HepG2 (cell line): ENCODE results near the gene CLCC1. TPM values are rescaled to one million over a fixed set of nuclear protein-coding genes. Genes with fewer than 3 reads are reported as not detected.

Experiments used
- ADNP ChIP-seq: sonication (generic); formaldehyde crosslinking; IDR thresholded peaks from 2 replicates; pipeline ENCODE4 v1.4.0; 2020; ENCODE audit warnings: missing genetic modification reagents
- DZIP1 ChIP-seq: sonication (generic); formaldehyde crosslinking; IDR thresholded peaks from 2 replicates; pipeline ENCODE4 v1.5.0; 2020; ENCODE audit warnings: mild to moderate bottlenecking, missing genetic modification reagents
- ESRRA ChIP-seq: sonication (generic); formaldehyde crosslinking; IDR thresholded peaks from 2 replicates; pipeline ENCODE4 v1.5.1; 2020; ENCODE audit warnings: mild to moderate bottlenecking, low read depth, missing genetic modification reagents
- HDAC2 ChIP-seq: sonication (generic); formaldehyde crosslinking; IDR thresholded peaks from 2 replicates; pipeline ENCODE4 v1.4.0; 2020; ENCODE audit warnings: missing genetic modification reagents
- IKZF4 ChIP-seq: sonication (generic); formaldehyde crosslinking; IDR thresholded peaks from 2 replicates; pipeline ENCODE4 v1.5.1; 2020; ENCODE audit warnings: borderline replicate concordance, mild to moderate bottlenecking, low read depth, missing genetic modification reagents; ENCODE audit errors: not compliant biosample characterization
- MEIS1 ChIP-seq: sonication (generic); formaldehyde crosslinking; IDR thresholded peaks from 2 replicates; pipeline ENCODE4 v1.9.0; 2021; ENCODE audit warnings: mild to moderate bottlenecking, missing genetic modification reagents, moderate library complexity, borderline replicate concordance
- NR0B2 ChIP-seq: sonication (generic); formaldehyde crosslinking; IDR thresholded peaks from 2 replicates; pipeline ENCODE4 v1.4.0; 2020; ENCODE audit warnings: mild to moderate bottlenecking, missing genetic modification reagents
- SAFB2 ChIP-seq: sonication (generic); formaldehyde crosslinking; IDR thresholded peaks from 2 replicates; pipeline ENCODE4 v1.5.1; 2020; ENCODE audit warnings: missing genetic modification reagents, low read depth, mild to moderate bottlenecking, borderline replicate concordance
- SIN3A ChIP-seq: IDR thresholded peaks from 2 replicates; pipeline ENCODE4 v1.6.1; 2011; ENCODE audit warnings: low read depth, mild to moderate bottlenecking, control low read depth, low read length, borderline replicate concordance
- TSC22D2 ChIP-seq: sonication (generic); formaldehyde crosslinking; IDR thresholded peaks from 2 replicates; pipeline ENCODE4 v1.5.1; 2020; ENCODE audit warnings: missing genetic modification reagents, mild to moderate bottlenecking, borderline replicate concordance
- ZBTB14 ChIP-seq: sonication (generic); formaldehyde crosslinking; IDR thresholded peaks from 2 replicates; pipeline ENCODE4 v1.4.0; 2020; ENCODE audit warnings: missing genetic modification reagents
- ZBTB34 ChIP-seq: sonication (generic); formaldehyde crosslinking; IDR thresholded peaks from 2 replicates; pipeline ENCODE4 v1.8.0; 2022; ENCODE audit warnings: mild to moderate bottlenecking, missing genetic modification reagents
- ZFP82 ChIP-seq: sonication (generic); formaldehyde crosslinking; IDR thresholded peaks from 2 replicates; pipeline ENCODE4 v1.5.1; 2020; ENCODE audit warnings: mild to moderate bottlenecking, missing genetic modification reagents, borderline replicate concordance
- ZNF292 ChIP-seq: sonication (generic); formaldehyde crosslinking; IDR thresholded peaks from 2 replicates; pipeline ENCODE4 v1.8.1; 2022; ENCODE audit warnings: mild to moderate bottlenecking, low read depth, missing genetic modification reagents, borderline replicate concordance
- ZNF451 ChIP-seq: sonication (generic); formaldehyde crosslinking; IDR thresholded peaks from 2 replicates; pipeline ENCODE4 v1.5.0; 2020; ENCODE audit warnings: mild to moderate bottlenecking, missing genetic modification reagents
- ZNF512B ChIP-seq: sonication (generic); formaldehyde crosslinking; IDR thresholded peaks from 2 replicates; pipeline ENCODE4 v1.5.1; 2020; ENCODE audit warnings: missing genetic modification reagents, mild to moderate bottlenecking, borderline replicate concordance
- ZNF557 ChIP-seq: sonication (generic); formaldehyde crosslinking; IDR thresholded peaks from 2 replicates; pipeline ENCODE4 v1.4.0; 2020; ENCODE audit warnings: missing genetic modification reagents
- ZNF713 ChIP-seq: sonication (generic); formaldehyde crosslinking; IDR thresholded peaks from 2 replicates; pipeline ENCODE4 v1.4.0; 2020; ENCODE audit warnings: mild to moderate bottlenecking, missing genetic modification reagents
- ZNF891 ChIP-seq: sonication (generic); formaldehyde crosslinking; IDR thresholded peaks from 2 replicates; pipeline ENCODE4 v1.5.0; 2020; ENCODE audit warnings: mild to moderate bottlenecking, missing genetic modification reagents
- polyA plus RNA-seq, 8 experiments: library from polyadenylated mRNA; depleted of rRNA in 3 of 8; stranded (reverse) in 7 of 8; unstranded in 1 of 8; fragments of >200 nt; fragmentation: Illumina TruSeq in 4 of 8; extraction: Trizol in 4 of 8; gene quantifications; 2 replicates each; pipeline versions ENCODE4 v1.2.1 to v1.2.3, GENCODE V29; 2011 to 2016; ENCODE audit warnings: low read depth in 4 of 8, missing spikeins in 1 of 8, mixed read lengths in 1 of 8; ENCODE audit not compliant: insufficient read depth in 1 of 8
- total RNA-seq, 5 experiments: library from RNA; depleted of rRNA; stranded (reverse); fragments of >200 nt; fragmentation: Illumina TruSeq; extraction: Trizol; gene quantifications; 2 replicates each; pipeline ENCODE4 v1.2.3, GENCODE V29; 2016; ENCODE audit warnings: low read depth in 1 of 5

The CLCC1 gene
- total and polyA plus RNA-seq, 2 of the 13 experiments (the other 11 are each of a cell fraction or from before 2014, with no cell fraction given) = 16.0 to 25.8 TPM

GRCh38 chr1:108963052-108963686 lies at the start of gene CLCC1 (continued):
- peak; percentile 73 for TF ChIP-seq ZBTB14
- TF ChIP-seq ZFP82 (CRISPR knock-in tag) = peak; percentile 59; the same call in 1 of the 2 replicates
- TF ChIP-seq ESRRA (CRISPR knock-in tag) = no peak
- TF ChIP-seq SIN3A = peak; percentile 79; the same call in 1 of the 2 replicates
- TF ChIP-seq MEIS1 (CRISPR knock-in tag) = no peak
- no peak for TF ChIP-seq DZIP1 (CRISPR knock-in tag)
- no peak for TF ChIP-seq ZBTB34 (CRISPR knock-in tag)
- peak; percentile 67; the same call in 1 of the 2 replicates for TF ChIP-seq TSC22D2
- TF ChIP-seq ADNP (CRISPR knock-in tag) = no peak
- peak; percentile 61 for TF ChIP-seq IKZF4 (CRISPR knock-in tag)
- TF ChIP-seq ZNF557 (CRISPR knock-in tag) = no peak
- TF ChIP-seq ZNF292 = peak; percentile 72
- peak; percentile 59; the same call in 1 of the 2 replicates for TF ChIP-seq ZNF891 (CRISPR knock-in tag)
- peak; percentile 26; the same call in 1 of the 2 replicates for TF ChIP-seq NR0B2 (CRISPR knock-in tag)
- 0 out of 2 replicates have a peak, but pooled peaks have one; percentile 37 for TF ChIP-seq HDAC2 (CRISPR knock-in tag)
- no peak for TF ChIP-seq ZNF713
- peak; percentile 76; the same call in 1 of the 2 replicates for TF ChIP-seq ZNF451 (CRISPR knock-in tag)
- no peak for TF ChIP-seq ZNF512B
- TF ChIP-seq SAFB2 (CRISPR knock-in tag) = no peak; the same call in 1 of the 2 replicates
